HL-60 (cell line): ENCODE data around the gene ADGRL3.

ENCODE experiments used
- DNase-seq, 2 experiments: peaks; one replicate each; pipeline ENCODE4 v3.0.0-alpha.2; 2010 to 2020; ENCODE audit warnings: low read depth in 1 of 2, low spot score in 1 of 2
- H3K27ac ChIP-seq: fragments of 250-450 bp; sonication (Bioruptor Pico); replicated peaks from 2 replicates; pipeline ENCODE4 v1.5.1; 2020; ENCODE audit warnings: mild to moderate bottlenecking, moderate library complexity
- H3K27me3 ChIP-seq: fragments of 250-450 bp; sonication (Bioruptor Pico); 2 replicates; pipeline ENCODE4 v1.5.1; 2021; ENCODE audit warnings: mild to moderate bottlenecking, moderate library complexity; ENCODE audit not compliant: insufficient read depth, poor library complexity, severe bottlenecking
- H3K4me3 ChIP-seq: replicated peaks from 2 replicates; pipeline ENCODE4 v1.5.1; 2011; ENCODE audit warnings: mild to moderate bottlenecking, control low read depth, low read length; ENCODE audit not compliant: insufficient read depth
- GABPA ChIP-seq: IDR thresholded peaks from 2 replicates; pipeline ENCODE4 v1.6.1; 2012; ENCODE audit warnings: low read depth
- POLR2AphosphoS5 ChIP-seq: IDR thresholded peaks from 2 replicates; pipeline ENCODE4 v1.6.1; 2012; ENCODE audit warnings: low read depth
- REST ChIP-seq: IDR thresholded peaks from 2 replicates; pipeline ENCODE4 v1.6.1; 2012; ENCODE audit warnings: low read depth; ENCODE audit not compliant: insufficient replicate concordance
- SPI1 ChIP-seq: IDR thresholded peaks from 2 replicates; pipeline ENCODE4 v1.6.1; 2012; ENCODE audit warnings: low read depth, mild to moderate bottlenecking, borderline replicate concordance
- TF ChIP-seq, protein P1 (sequence below): IDR thresholded peaks from one replicate; pipeline ENCODE4 v1.5.1; 2011; ENCODE audit warnings: low read length, control low read depth, inconsistent platforms; ENCODE audit not compliant: insufficient read depth

The ADGRL3 gene

DNA sequence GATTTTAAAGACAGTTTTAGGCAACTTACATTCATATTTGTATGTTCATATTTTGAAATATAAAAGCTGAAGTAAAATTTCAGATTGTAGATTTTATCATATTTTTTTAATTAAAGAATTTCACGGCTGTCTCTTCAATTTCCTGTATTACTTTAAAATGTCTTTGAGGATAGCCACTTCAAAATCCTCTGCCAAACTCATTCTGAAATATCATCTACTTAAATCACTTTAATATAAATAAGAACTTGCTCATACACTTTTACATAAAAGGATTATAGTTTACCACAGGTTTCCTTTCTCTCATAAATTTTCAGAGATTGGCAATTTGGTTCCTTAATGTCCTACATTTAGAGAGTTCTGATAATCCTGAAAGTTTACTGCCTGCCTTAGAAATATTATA lies 478.2 kb downstream of the ADGRL3 start:
- no peak for DNase-seq
- no peak overlapping the region for H3K4me3 ChIP-seq
- H3K27me3 ChIP-seq: no peaks in the 10 kb centered on the region
- TF ChIP-seq POLR2AphosphoS5 (no peak), GABPA (no peak), SPI1 (no peak), REST (no peak)
- TF ChIP-seq, protein P1, sequence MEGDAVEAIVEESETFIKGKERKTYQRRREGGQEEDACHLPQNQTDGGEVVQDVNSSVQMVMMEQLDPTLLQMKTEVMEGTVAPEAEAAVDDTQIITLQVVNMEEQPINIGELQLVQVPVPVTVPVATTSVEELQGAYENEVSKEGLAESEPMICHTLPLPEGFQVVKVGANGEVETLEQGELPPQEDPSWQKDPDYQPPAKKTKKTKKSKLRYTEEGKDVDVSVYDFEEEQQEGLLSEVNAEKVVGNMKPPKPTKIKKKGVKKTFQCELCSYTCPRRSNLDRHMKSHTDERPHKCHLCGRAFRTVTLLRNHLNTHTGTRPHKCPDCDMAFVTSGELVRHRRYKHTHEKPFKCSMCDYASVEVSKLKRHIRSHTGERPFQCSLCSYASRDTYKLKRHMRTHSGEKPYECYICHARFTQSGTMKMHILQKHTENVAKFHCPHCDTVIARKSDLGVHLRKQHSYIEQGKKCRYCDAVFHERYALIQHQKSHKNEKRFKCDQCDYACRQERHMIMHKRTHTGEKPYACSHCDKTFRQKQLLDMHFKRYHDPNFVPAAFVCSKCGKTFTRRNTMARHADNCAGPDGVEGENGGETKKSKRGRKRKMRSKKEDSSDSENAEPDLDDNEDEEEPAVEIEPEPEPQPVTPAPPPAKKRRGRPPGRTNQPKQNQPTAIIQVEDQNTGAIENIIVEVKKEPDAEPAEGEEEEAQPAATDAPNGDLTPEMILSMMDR: no peak
- no peak overlapping the region for H3K27ac ChIP-seq

- Histone ChIP-seq H3K27me3 (no peaks in the 10 kb centered on the region), H3K27ac (no peak overlapping the region), H3K4me3 (no peak overlapping the region)
- no peak for DNase-seq
- TF ChIP-seq, protein P1: no peak
- TF ChIP-seq POLR2AphosphoS5: no peak
- no peak for TF ChIP-seq GABPA
- no peak for TF ChIP-seq REST
- no peak for TF ChIP-seq SPI1
Observed at GRCh38 chr4:61693520-61693919, 493.4 kb downstream of the ADGRL3 start.

- Histone ChIP-seq H3K4me3 (no peak overlapping the region), H3K27me3 (no peaks in the 10 kb centered on the region), H3K27ac (no peak overlapping the region)
- TF ChIP-seq REST (no peak), GABPA (no peak), SPI1 (no peak), POLR2AphosphoS5 (no peak)
- TF ChIP-seq, protein P1: no peak
- DNase-seq: no peak
Observed at GRCh38 chr4:61714387-61714911, 514.3 kb downstream of the ADGRL3 start.
